K562 (cell line): ENCODE data around the gene DGCR8. TPM values are rescaled to one million over a fixed set of nuclear protein-coding genes. Genes with fewer than 3 reads are reported as not detected.
A peak's percentile ranks its signal among the peaks of the same experiment; 100 is the strongest.

Experiments used
- ATAC-seq: fragments of 200-7000 bp; cut with Tn5 transposase; 3 replicates; pipeline ENCODE4 v1.9.1; 2020; ENCODE audit warnings: moderate library complexity
- BruUV-seq: library from RNA; stranded (reverse); fragments of 400-500 nt; replicated peaks from 2 replicates; lab custom pipeline; 2021; lab: Mats Ljungman, UMichigan
- CTCF ChIA-PET: fragments of 300-600 bp; formaldehyde crosslinking; extraction: SDS; loops from one replicate; lab custom pipeline; 2021; ENCODE audit warnings: low intra/inter-chr PET ratio; lab: Yijun Ruan, JAX
- POLR2A ChIA-PET: fragments of 300-600, 350-650 bp; sonication (Branson Sonifier 250); formaldehyde crosslinking; extraction: SDS; loops from one replicate; lab custom pipeline; 2021; ENCODE audit warnings: antibody characterized with exemption, inconsistent platforms; lab: Yijun Ruan, JAX
- DNase-seq, 4 experiments: peaks; one replicate each; pipeline versions ENCODE4 v3.0.0 to v3.0.0-alpha.2; 2011 to 2018; ENCODE audit warnings: low spot score in 3 of 4, mixed read lengths in 3 of 4; ENCODE audit errors: extremely low read depth in 1 of 4
- FAIRE-seq: peaks from 2 replicates; lab custom pipeline; 2011; peaks lifted over from hg19 to GRCh38; lab: Jason Lieb, UNC
- H2AFZ ChIP-seq: 2 replicates; pipeline ENCODE4 v1.6.0; 2011; ENCODE audit warnings: low read depth, low read length, control low read depth, inconsistent platforms
- H3K27ac ChIP-seq: fragments of 200-600 bp; 3 replicates; pipeline ENCODE4 v1.8.0; 2011; ENCODE audit warnings: low read depth, mild to moderate bottlenecking, control low read depth, inconsistent platforms, low read length, moderate library complexity, mixed read lengths; ENCODE audit errors: extremely low read depth
- H3K27me3 ChIP-seq, 2 experiments: fragments of 300-600 bp in 1 of 2; 2 replicates in 1 of 2; 3 replicates in 1 of 2; pipeline versions ENCODE4 v1.6.0 to v1.8.0; 2011; ENCODE audit warnings: inconsistent platforms in 2 of 2, low read length in 2 of 2, mild to moderate bottlenecking in 1 of 2, mixed read lengths in 1 of 2, moderate library complexity in 1 of 2; ENCODE audit not compliant: control insufficient read depth in 2 of 2, insufficient read depth in 2 of 2
- H3K36me3 ChIP-seq: fragments of 300-600 bp; 3 replicates; pipeline ENCODE4 v1.8.0; 2011; ENCODE audit warnings: mild to moderate bottlenecking, low read length, inconsistent platforms; ENCODE audit not compliant: control insufficient read depth, insufficient read depth
- H3K4me1 ChIP-seq, 2 experiments: fragments of 200-600 bp in 1 of 2; replicated peaks in 1 of 2; 2 replicates in 1 of 2; 3 replicates in 1 of 2; pipeline versions ENCODE4 v1.5.1 to v1.8.0; 2011; ENCODE audit warnings: inconsistent platforms in 2 of 2, low read length in 2 of 2, mild to moderate bottlenecking in 1 of 2, mixed read lengths in 1 of 2, moderate library complexity in 1 of 2; ENCODE audit not compliant: control insufficient read depth in 2 of 2, insufficient read depth in 2 of 2
- H3K4me2 ChIP-seq: 2 replicates; pipeline ENCODE4 v1.6.1; 2011; ENCODE audit warnings: low read length, control low read depth, inconsistent platforms, mixed read lengths; ENCODE audit not compliant: insufficient read depth
- H3K4me3 ChIP-seq: fragments of 200-600 bp; sonication (generic), shearing (Covaris generic); 2 replicates; pipeline ENCODE4 v1.5.1; 2016; ENCODE audit warnings: control low read depth, inconsistent platforms
- H3K79me2 ChIP-seq: fragments of 200-600 bp; 3 replicates; pipeline ENCODE4 v1.8.0; 2011; ENCODE audit warnings: low read length, inconsistent platforms; ENCODE audit not compliant: control insufficient read depth, insufficient read depth
- H3K9ac ChIP-seq, 2 experiments: 2 replicates each; pipeline versions ENCODE4 v1.6.0 to v1.6.1; 2011; ENCODE audit warnings: low read depth in 2 of 2, low read length in 2 of 2, control low read depth in 1 of 2, inconsistent platforms in 1 of 2, mild to moderate bottlenecking in 1 of 2, mixed read lengths in 1 of 2; ENCODE audit not compliant: insufficient read depth in 1 of 2
- H3K9me1 ChIP-seq: one replicate; pipeline ENCODE4 v1.6.0; 2011; ENCODE audit warnings: inconsistent platforms, mild to moderate bottlenecking, low read length, moderate library complexity; ENCODE audit not compliant: control insufficient read depth, insufficient read depth
- H3K9me3 ChIP-seq: replicated peaks from 2 replicates; pipeline ENCODE4 v1.5.1; 2011; ENCODE audit warnings: low read depth, low read length, inconsistent platforms; ENCODE audit not compliant: control insufficient read depth, insufficient read depth
- H4K20me1 ChIP-seq: replicated peaks from 2 replicates; pipeline ENCODE4 v1.6.1; 2011; ENCODE audit warnings: low read length, inconsistent platforms, mixed read lengths; ENCODE audit not compliant: control insufficient read depth, insufficient read depth
- ATF2 ChIP-seq: sonication (generic); formaldehyde crosslinking; IDR thresholded peaks from 2 replicates; pipeline ENCODE4 v1.8.1; 2022; ENCODE audit warnings: missing genetic modification reagents
- BCOR ChIP-seq: fragments of 450-650 bp; IDR thresholded peaks from 2 replicates; pipeline ENCODE4 v1.6.1; 2016
- CCNT2 ChIP-seq: IDR thresholded peaks from 2 replicates; pipeline ENCODE4 v1.6.1; 2011; ENCODE audit warnings: borderline replicate concordance, low read depth, mild to moderate bottlenecking, moderate library complexity, mixed read lengths, low read length; ENCODE audit not compliant: insufficient read length; ENCODE audit errors: extremely low read depth
- E2F4 ChIP-seq: sonication (generic); formaldehyde crosslinking; IDR thresholded peaks from 2 replicates; pipeline ENCODE4 v1.8.0; 2022; ENCODE audit warnings: mild to moderate bottlenecking, low read depth, missing genetic modification reagents
- HNRNPH1 ChIP-seq: fragments of 200-400 bp; formaldehyde crosslinking; optimal IDR thresholded peaks from 2 replicates; pipeline ENCODE3; 2017; ENCODE audit warnings: low read depth, mild to moderate bottlenecking, low read length, moderate library complexity
- MEF2A ChIP-seq: IDR thresholded peaks from 2 replicates; pipeline ENCODE4 v1.6.1; 2011; ENCODE audit warnings: low read depth, mild to moderate bottlenecking, low read length, moderate library complexity; ENCODE audit not compliant: control insufficient read depth
- NFYB ChIP-seq: IDR thresholded peaks from 2 replicates; pipeline ENCODE4 v1.6.1; 2011; ENCODE audit warnings: mild to moderate bottlenecking, moderate library complexity; ENCODE audit not compliant: insufficient read length; ENCODE audit errors: extremely low read depth
- PRPF4 ChIP-seq: fragments of 200-400 bp; formaldehyde crosslinking; IDR thresholded peaks from one replicate; pipeline ENCODE4 v1.6.1; 2017; ENCODE audit warnings: low read length, low read depth, mild to moderate bottlenecking; ENCODE audit not compliant: insufficient read depth, poor library complexity, severe bottlenecking
- SETDB1 ChIP-seq: IDR thresholded peaks from one replicate; pipeline ENCODE4 v1.6.1; 2012; ENCODE audit warnings: low read length, control low read depth, inconsistent platforms
- SP2 ChIP-seq: IDR thresholded peaks from 2 replicates; pipeline ENCODE4 v1.6.1; 2011; ENCODE audit warnings: mild to moderate bottlenecking, low read depth, low read length, moderate library complexity; ENCODE audit not compliant: poor library complexity, severe bottlenecking; ENCODE audit errors: extremely low read depth
- THAP12 ChIP-seq: fragments of 250-450 bp; sonication (Bioruptor Pico); IDR thresholded peaks from 2 replicates; pipeline ENCODE4 v1.9.0; 2021; ENCODE audit warnings: mild to moderate bottlenecking, inconsistent platforms
- ZBTB1 ChIP-seq: sonication (generic); formaldehyde crosslinking; IDR thresholded peaks from 2 replicates; pipeline ENCODE4 v1.8.1; 2023; ENCODE audit warnings: missing genetic modification reagents, low read depth, mild to moderate bottlenecking, borderline replicate concordance
- ZNF121 ChIP-seq: sonication (generic); formaldehyde crosslinking; conservative IDR thresholded peaks from 2 replicates; pipeline ENCODE4 v1.8.0; 2022; ENCODE audit warnings: missing genetic modification reagents
- ZNF41 ChIP-seq: fragments of 250-450 bp; sonication (Bioruptor Pico); conservative IDR thresholded peaks from 2 replicates; pipeline ENCODE4 v1.4.0; 2020; ENCODE audit warnings: mild to moderate bottlenecking
- ZNF707 ChIP-seq: fragments of 250-450 bp; sonication (Bioruptor Pico); conservative IDR thresholded peaks from 2 replicates; pipeline ENCODE4 v1.8.0; 2022; ENCODE audit warnings: inconsistent platforms, mild to moderate bottlenecking, moderate library complexity
- WGBS: fragments of 100-300 bp; shearing (Covaris generic); methylation state at CpG from one replicate; pipeline ENCODE4 v1.1.6; 2016; ENCODE audit warnings: low coverage, mixed read lengths; ENCODE audit not compliant: insufficient coverage; ENCODE audit errors: missing lambda C conversion rate; 5-methylcytosine and 5-hydroxymethylcytosine counted together
- in situ Hi-C: fragments of 300-500 bp; cut with MboI; formaldehyde crosslinking; loops from 4 replicates; pipeline ENCODE4 v1.15.0; 2018; ENCODE audit warnings: inconsistent platforms, mixed read lengths
- intact Hi-C: fragments of 100-400 bp; cut with micrococcal nuclease; formaldehyde crosslinking; loops from 2 replicates; pipeline ENCODE4 v1.14.2; 2022
- polyA plus RNA-seq, 8 experiments: library from polyadenylated mRNA; depleted of rRNA in 4 of 8; stranded (reverse) in 5 of 8; unstranded in 3 of 8; fragments of >200 nt; fragmentation: Nextera tagmentation in 2 of 8; fragmentation: Illumina TruSeq in 1 of 8; extraction: Ambion mirVana in 2 of 8; extraction: Trizol in 1 of 8; gene quantifications; 2 replicates each; pipeline versions ENCODE4 v1.2.1 to v1.2.3, GENCODE V29; 2011 to 2014; ENCODE audit warnings: inconsistent platforms in 1 of 8, missing spikeins in 1 of 8
- total RNA-seq, 7 experiments: library from RNA; depleted of rRNA in 6 of 7; stranded (reverse); fragments of >200 nt in 6 of 7; fragmentation: Illumina TruSeq in 2 of 7; extraction: Trizol in 2 of 7; gene quantifications; 2 replicates each; pipeline versions ENCODE4 v1.2.1 to v1.2.3, GENCODE V29; 2011 to 2021; ENCODE audit warnings: low replicate concordance in 1 of 7

The DGCR8 gene
- total and polyA plus RNA-seq, 9 of the 15 experiments (the other 6 are each of a cell fraction or from before 2014, with no cell fraction given): 5.9 to 144 (median 80.1) TPM

- TF ChIP-seq ATF2: 0 out of 2 replicates have a peak, but pooled peaks have one; percentile 49
- TF ChIP-seq ZBTB1 (CRISPR knock-in tag): peak; percentile 37; the same call in 1 of the 2 replicates
These were observed 36.1 kb upstream of the DGCR8 start (continued) for GRCh38 chr22:20043997-20044342.

GRCh38 chr22:20044495-20045151 is 35.4 kb upstream of the DGCR8 start:
- BruUV-seq: no TSS peak
- POLR2A ChIA-PET: interaction anchor here (0.7 to 4.3 kb wide), 9 partner anchors 9 to 523 kb away, joined by 3 to 26 read pairs (median 4); no protein-coding TSS in a partner anchor
- in situ Hi-C loops: no loop called here
- peaks cover 0 to 7% of the 10 kb centered on the region in 2 experiments; a peak in 1 of 5 replicates for H3K4me1 ChIP-seq
- no peak overlapping the region for H3K27ac ChIP-seq
- intact Hi-C loops: no loop called here
- H3K79me2 ChIP-seq: peaks cover 3% of the 10 kb centered on the region; the same call in 1 of the 3 replicates
- DNase-seq (no peak), FAIRE-seq (no peak), ATAC-seq (no peak)
- H3K27me3 ChIP-seq: no peaks in the 10 kb centered on the region
- 84% methylated on average over 10 of the region's 10 CpGs for WGBS
- H3K4me2 ChIP-seq: no peak overlapping the region
- H4K20me1 ChIP-seq: no peaks in the 10 kb centered on the region; the same call in 1 of the 2 replicates
- peaks cover 81% of the 10 kb centered on the region for H3K36me3 ChIP-seq
- peaks cover 13% of the 10 kb centered on the region for H3K9me3 ChIP-seq
- no peaks in the 10 kb centered on the region for H3K9me1 ChIP-seq
- H3K4me3 ChIP-seq: no peak overlapping the region
- peak overlapping the region in 1 of 2 experiments; percentile 65; a peak in 2 of 4 replicates for H3K9ac ChIP-seq
- H2AFZ ChIP-seq: no peak overlapping the region
- CTCF ChIA-PET: no interaction called here
- TF ChIP-seq ZNF121 (peak; percentile 17; the same call in 1 of the 2 replicates), CCNT2 (no peak), PRPF4 (no peak), ZNF41 (CRISPR knock-in tag) (no peak), SP2 (peak; percentile 5), SETDB1 (peak; percentile 25), E2F4 (CRISPR knock-in tag) (no peak), THAP12 (CRISPR knock-in tag) (peak; percentile 52; the same call in 1 of the 2 replicates), ZNF707 (CRISPR knock-in tag) (no peak), BCOR (no peak), HNRNPH1 (no peak), NFYB (no peak), MEF2A (no peak)
